K562 (cell line): ENCODE data around the gene NAA38. TPM values are rescaled to one million over a fixed set of nuclear protein-coding genes. Genes with fewer than 3 reads are reported as not detected.
A peak's percentile ranks its signal among the peaks of the same experiment; 100 is the strongest.

Experiments
- CBFB ChIP-seq: sonication (generic); formaldehyde crosslinking; IDR thresholded peaks from 2 replicates; pipeline ENCODE4 v1.4.0; 2020; ENCODE audit warnings: mild to moderate bottlenecking, missing genetic modification reagents
- EHMT2 ChIP-seq: fragments of 450-650 bp; IDR thresholded peaks from 2 replicates; pipeline ENCODE4 v1.6.1; 2018; ENCODE audit warnings: antibody characterized with exemption
- FOSL1 ChIP-seq: fragments of 200-800 bp; sonication (Bioruptor generic); conservative IDR thresholded peaks from 2 replicates; pipeline ENCODE4 v1.6.1; 2016; ENCODE audit warnings: missing genetic modification characterization, missing compliant biosample characterization
- FOXA3 ChIP-seq, 2 experiments: fragments of 450-650 bp in 1 of 2; sonication (generic) in 1 of 2; formaldehyde crosslinking; IDR thresholded peaks in 1 of 2; conservative IDR thresholded peaks in 1 of 2; 2 replicates each; pipeline versions ENCODE4 v1.4.0 to v1.8.0; 2020 to 2022; ENCODE audit warnings: mild to moderate bottlenecking in 2 of 2, missing genetic modification reagents in 1 of 2
- KLF6 ChIP-seq: fragments of 250-450 bp; sonication (Bioruptor Pico); IDR thresholded peaks from 2 replicates; pipeline ENCODE4 v1.4.0; 2020; ENCODE audit warnings: mild to moderate bottlenecking, moderate library complexity, borderline replicate concordance
- MEF2A ChIP-seq: IDR thresholded peaks from 2 replicates; pipeline ENCODE4 v1.6.1; 2011; ENCODE audit warnings: low read depth, mild to moderate bottlenecking, low read length, moderate library complexity; ENCODE audit not compliant: control insufficient read depth
- NEUROD1 ChIP-seq: fragments of 150-350 bp; IDR thresholded peaks from 2 replicates; pipeline ENCODE4 v1.6.1; 2014; ENCODE audit warnings: borderline replicate concordance, low read length, low read depth; ENCODE audit not compliant: partially characterized antibody
- NR4A1 ChIP-seq, 2 experiments: fragments of 250-450 bp in 1 of 2; fragments of 450-650 bp in 1 of 2; sonication (Bioruptor Pico) in 1 of 2; IDR thresholded peaks; 2 replicates each; pipeline versions ENCODE4 v1.4.0 to v1.6.1; 2016 to 2020; ENCODE audit warnings: mild to moderate bottlenecking in 2 of 2, missing compliant biosample characterization in 1 of 2, missing genetic modification characterization in 1 of 2, moderate library complexity in 1 of 2
- SMARCE1 ChIP-seq: fragments of 450-650 bp; IDR thresholded peaks from 2 replicates; pipeline ENCODE4 v1.7.1; 2016; ENCODE audit warnings: mild to moderate bottlenecking
- SRF ChIP-seq, 2 experiments: fragments of 250-450, 450-650 bp in 1 of 2; sonication (Bioruptor Pico) in 1 of 2; sonication (generic) in 1 of 2; formaldehyde crosslinking; IDR thresholded peaks; 2 replicates each; pipeline versions ENCODE4 v1.5.0 to v1.5.1; 2020 to 2022; ENCODE audit warnings: mild to moderate bottlenecking in 1 of 2, missing genetic modification reagents in 1 of 2
- ZFPM2 ChIP-seq: fragments of 250-450 bp; sonication (Bioruptor Pico); IDR thresholded peaks from 2 replicates; pipeline ENCODE4 v1.5.1; 2022; ENCODE audit warnings: mild to moderate bottlenecking
- polyA plus RNA-seq, 8 experiments: library from polyadenylated mRNA; depleted of rRNA in 4 of 8; stranded (reverse) in 5 of 8; unstranded in 3 of 8; fragments of >200 nt; fragmentation: Nextera tagmentation in 2 of 8; fragmentation: Illumina TruSeq in 1 of 8; extraction: Ambion mirVana in 2 of 8; extraction: Trizol in 1 of 8; gene quantifications; 2 replicates each; pipeline versions ENCODE4 v1.2.1 to v1.2.3, GENCODE V29; 2011 to 2014; ENCODE audit warnings: inconsistent platforms in 1 of 8, missing spikeins in 1 of 8
- total RNA-seq, 7 experiments: library from RNA; depleted of rRNA in 6 of 7; stranded (reverse); fragments of >200 nt in 6 of 7; fragmentation: Illumina TruSeq in 2 of 7; extraction: Trizol in 2 of 7; gene quantifications; 2 replicates each; pipeline versions ENCODE4 v1.2.1 to v1.2.3, GENCODE V29; 2011 to 2021; ENCODE audit warnings: low replicate concordance in 1 of 7
- TF ChIP-seq, protein P1 (sequence below): fragments of 200-600 bp; sonication (generic); IDR thresholded peaks from one replicate; pipeline ENCODE4 v1.6.1; 2012; ENCODE audit warnings: mild to moderate bottlenecking, low read depth, low read length, inconsistent platforms
- TF ChIP-seq, protein P2 (sequence below): fragments of 450-650 bp; IDR thresholded peaks from 2 replicates; pipeline ENCODE4 v1.6.1; 2016; ENCODE audit warnings: antibody characterized with exemption

Gene NAA38
- total and polyA plus RNA-seq, 9 of the 15 experiments (the other 6 are each of a cell fraction or from before 2014, with no cell fraction given) = 16.4 to 99.8 (median 57.3) TPM

DNA sequence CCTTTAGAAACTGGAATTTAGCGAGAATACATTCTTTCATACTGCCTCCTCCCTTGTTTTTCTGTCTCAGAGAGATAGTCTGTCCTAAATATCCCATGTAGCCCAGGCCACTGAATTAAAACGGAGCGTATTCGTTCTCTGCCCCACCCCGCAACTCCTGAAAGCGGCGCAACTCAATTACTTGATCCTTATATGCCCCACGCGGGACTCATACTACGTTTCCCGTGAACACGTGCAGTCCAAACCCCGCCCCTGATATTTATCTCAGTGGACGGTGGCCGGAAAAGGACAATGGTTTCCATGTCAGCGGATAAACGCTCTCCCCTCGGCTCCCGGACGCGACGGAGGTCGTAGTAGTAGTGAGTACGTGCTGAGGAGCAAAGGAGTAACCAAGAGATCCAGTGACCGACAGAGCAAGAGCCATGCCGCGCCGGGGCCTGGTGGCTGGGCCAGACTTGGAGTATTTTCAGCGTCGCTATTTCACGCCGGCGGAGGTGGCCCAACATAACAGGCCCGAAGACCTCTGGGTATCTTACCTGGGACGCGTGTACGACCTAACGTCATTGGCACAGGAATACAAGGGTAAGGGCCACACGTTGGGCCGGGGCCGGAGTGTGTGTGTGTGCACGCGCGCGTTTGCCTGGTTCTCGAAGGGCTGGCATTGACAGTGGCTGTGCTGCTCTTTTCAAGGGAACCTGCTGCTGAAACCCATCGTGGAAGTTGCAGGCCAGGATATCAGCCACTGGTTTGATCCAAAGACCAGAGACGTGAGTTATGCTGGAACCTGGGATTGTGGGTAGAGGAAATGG is 558 bp upstream of the NAA38 start, which contains the start of gene CYB5D1 (continued):
- TF ChIP-seq, protein P1, sequence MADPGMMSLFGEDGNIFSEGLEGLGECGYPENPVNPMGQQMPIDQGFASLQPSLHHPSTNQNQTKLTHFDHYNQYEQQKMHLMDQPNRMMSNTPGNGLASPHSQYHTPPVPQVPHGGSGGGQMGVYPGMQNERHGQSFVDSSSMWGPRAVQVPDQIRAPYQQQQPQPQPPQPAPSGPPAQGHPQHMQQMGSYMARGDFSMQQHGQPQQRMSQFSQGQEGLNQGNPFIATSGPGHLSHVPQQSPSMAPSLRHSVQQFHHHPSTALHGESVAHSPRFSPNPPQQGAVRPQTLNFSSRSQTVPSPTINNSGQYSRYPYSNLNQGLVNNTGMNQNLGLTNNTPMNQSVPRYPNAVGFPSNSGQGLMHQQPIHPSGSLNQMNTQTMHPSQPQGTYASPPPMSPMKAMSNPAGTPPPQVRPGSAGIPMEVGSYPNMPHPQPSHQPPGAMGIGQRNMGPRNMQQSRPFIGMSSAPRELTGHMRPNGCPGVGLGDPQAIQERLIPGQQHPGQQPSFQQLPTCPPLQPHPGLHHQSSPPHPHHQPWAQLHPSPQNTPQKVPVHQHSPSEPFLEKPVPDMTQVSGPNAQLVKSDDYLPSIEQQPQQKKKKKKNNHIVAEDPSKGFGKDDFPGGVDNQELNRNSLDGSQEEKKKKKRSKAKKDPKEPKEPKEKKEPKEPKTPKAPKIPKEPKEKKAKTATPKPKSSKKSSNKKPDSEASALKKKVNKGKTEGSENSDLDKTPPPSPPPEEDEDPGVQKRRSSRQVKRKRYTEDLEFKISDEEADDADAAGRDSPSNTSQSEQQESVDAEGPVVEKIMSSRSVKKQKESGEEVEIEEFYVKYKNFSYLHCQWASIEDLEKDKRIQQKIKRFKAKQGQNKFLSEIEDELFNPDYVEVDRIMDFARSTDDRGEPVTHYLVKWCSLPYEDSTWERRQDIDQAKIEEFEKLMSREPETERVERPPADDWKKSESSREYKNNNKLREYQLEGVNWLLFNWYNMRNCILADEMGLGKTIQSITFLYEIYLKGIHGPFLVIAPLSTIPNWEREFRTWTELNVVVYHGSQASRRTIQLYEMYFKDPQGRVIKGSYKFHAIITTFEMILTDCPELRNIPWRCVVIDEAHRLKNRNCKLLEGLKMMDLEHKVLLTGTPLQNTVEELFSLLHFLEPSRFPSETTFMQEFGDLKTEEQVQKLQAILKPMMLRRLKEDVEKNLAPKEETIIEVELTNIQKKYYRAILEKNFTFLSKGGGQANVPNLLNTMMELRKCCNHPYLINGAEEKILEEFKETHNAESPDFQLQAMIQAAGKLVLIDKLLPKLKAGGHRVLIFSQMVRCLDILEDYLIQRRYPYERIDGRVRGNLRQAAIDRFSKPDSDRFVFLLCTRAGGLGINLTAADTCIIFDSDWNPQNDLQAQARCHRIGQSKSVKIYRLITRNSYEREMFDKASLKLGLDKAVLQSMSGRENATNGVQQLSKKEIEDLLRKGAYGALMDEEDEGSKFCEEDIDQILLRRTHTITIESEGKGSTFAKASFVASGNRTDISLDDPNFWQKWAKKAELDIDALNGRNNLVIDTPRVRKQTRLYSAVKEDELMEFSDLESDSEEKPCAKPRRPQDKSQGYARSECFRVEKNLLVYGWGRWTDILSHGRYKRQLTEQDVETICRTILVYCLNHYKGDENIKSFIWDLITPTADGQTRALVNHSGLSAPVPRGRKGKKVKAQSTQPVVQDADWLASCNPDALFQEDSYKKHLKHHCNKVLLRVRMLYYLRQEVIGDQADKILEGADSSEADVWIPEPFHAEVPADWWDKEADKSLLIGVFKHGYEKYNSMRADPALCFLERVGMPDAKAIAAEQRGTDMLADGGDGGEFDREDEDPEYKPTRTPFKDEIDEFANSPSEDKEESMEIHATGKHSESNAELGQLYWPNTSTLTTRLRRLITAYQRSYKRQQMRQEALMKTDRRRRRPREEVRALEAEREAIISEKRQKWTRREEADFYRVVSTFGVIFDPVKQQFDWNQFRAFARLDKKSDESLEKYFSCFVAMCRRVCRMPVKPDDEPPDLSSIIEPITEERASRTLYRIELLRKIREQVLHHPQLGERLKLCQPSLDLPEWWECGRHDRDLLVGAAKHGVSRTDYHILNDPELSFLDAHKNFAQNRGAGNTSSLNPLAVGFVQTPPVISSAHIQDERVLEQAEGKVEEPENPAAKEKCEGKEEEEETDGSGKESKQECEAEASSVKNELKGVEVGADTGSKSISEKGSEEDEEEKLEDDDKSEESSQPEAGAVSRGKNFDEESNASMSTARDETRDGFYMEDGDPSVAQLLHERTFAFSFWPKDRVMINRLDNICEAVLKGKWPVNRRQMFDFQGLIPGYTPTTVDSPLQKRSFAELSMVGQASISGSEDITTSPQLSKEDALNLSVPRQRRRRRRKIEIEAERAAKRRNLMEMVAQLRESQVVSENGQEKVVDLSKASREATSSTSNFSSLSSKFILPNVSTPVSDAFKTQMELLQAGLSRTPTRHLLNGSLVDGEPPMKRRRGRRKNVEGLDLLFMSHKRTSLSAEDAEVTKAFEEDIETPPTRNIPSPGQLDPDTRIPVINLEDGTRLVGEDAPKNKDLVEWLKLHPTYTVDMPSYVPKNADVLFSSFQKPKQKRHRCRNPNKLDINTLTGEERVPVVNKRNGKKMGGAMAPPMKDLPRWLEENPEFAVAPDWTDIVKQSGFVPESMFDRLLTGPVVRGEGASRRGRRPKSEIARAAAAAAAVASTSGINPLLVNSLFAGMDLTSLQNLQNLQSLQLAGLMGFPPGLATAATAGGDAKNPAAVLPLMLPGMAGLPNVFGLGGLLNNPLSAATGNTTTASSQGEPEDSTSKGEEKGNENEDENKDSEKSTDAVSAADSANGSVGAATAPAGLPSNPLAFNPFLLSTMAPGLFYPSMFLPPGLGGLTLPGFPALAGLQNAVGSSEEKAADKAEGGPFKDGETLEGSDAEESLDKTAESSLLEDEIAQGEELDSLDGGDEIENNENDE = no peak
- no peak for TF ChIP-seq KLF6 (CRISPR knock-in tag)
- TF ChIP-seq, protein P2, sequence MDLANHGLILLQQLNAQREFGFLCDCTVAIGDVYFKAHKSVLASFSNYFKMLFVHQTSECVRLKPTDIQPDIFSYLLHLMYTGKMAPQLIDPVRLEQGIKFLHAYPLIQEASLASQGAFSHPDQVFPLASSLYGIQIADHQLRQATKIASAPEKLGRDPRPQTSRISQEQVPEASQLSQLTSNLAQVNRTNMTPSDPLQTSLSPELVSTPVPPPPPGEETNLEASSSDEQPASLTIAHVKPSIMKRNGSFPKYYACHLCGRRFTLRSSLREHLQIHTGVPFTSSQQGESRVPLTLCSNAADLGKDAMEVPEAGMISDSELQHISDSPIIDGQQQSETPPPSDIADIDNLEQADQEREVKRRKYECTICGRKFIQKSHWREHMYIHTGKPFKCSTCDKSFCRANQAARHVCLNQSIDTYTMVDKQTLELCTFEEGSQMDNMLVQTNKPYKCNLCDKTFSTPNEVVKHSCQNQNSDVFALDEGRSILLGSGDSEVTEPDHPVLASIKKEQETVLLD = no peak
- no peak for TF ChIP-seq FOSL1 (tag)
- no peak for TF ChIP-seq MEF2A
- no peak for TF ChIP-seq SRF (CRISPR knock-in tag; IDR thresholded peaks at IDR 0.05)
- no peak for TF ChIP-seq NEUROD1
- no peak for TF ChIP-seq SMARCE1
- 0 out of 2 replicates have a peak, but pooled peaks have one; percentile 50 for TF ChIP-seq CBFB (CRISPR knock-in tag)
- no peak for TF ChIP-seq FOXA3 (CRISPR knock-in tag; conservative IDR thresholded peaks at IDR 0.05 in 1 of 2, IDR thresholded peaks at IDR 0.05 in 1 of 2)
- TF ChIP-seq NR4A1 (CRISPR knock-in tag; IDR thresholded peaks at IDR 0.05) = no peak
- no peak for TF ChIP-seq NR4A1 (tag; IDR thresholded peaks at IDR 0.05)
- no peak for TF ChIP-seq ZFPM2 (CRISPR knock-in tag)
- TF ChIP-seq EHMT2 = no peak
